CD14-positive monocyte (primary cell): ENCODE data around the gene POGLUT2. TPM values are rescaled to one million over a fixed set of nuclear protein-coding genes. Genes with fewer than 3 reads are reported as not detected.
A peak's percentile ranks its signal among the peaks of the same experiment; 100 is the strongest.

ENCODE experiments used
- DNase-seq, 3 donors: peaks; one replicate each; pipeline ENCODE4 v3.0.0-alpha.2; 2011 to 2022
- H2AFZ ChIP-seq: 2 replicates; pipeline ENCODE4 v1.6.0; 2012; ENCODE audit warnings: mild to moderate bottlenecking, low read depth, low read length, inconsistent platforms; ENCODE audit not compliant: insufficient read depth, poor library complexity, severe bottlenecking
- H3K27ac ChIP-seq, 2 donors: 1 replicate in 1 of 2; 2 replicates in 1 of 2; pipeline ENCODE4 v1.5.1; 2012 to 2013; ENCODE audit warnings: low read length in 2 of 2, control low read depth in 1 of 2, inconsistent platforms in 1 of 2, low read depth in 1 of 2, mild to moderate bottlenecking in 1 of 2
- H3K27me3 ChIP-seq, 2 donors: one replicate each; pipeline versions ENCODE4 v1.6.0 to v1.6.1; 2011 to 2013; ENCODE audit warnings: low read length in 2 of 2; ENCODE audit not compliant: control insufficient read depth in 2 of 2, insufficient read depth in 2 of 2
- H3K36me3 ChIP-seq, 2 donors: replicated peaks in 1 of 2; 1 replicate in 1 of 2; 2 replicates in 1 of 2; pipeline versions ENCODE4 v1.5.1 to v1.6.1; 2012 to 2013; ENCODE audit warnings: low read length in 2 of 2, control low read depth in 1 of 2, inconsistent platforms in 1 of 2, mild to moderate bottlenecking in 1 of 2; ENCODE audit not compliant: insufficient read depth in 2 of 2, control insufficient read depth in 1 of 2
- H3K4me1 ChIP-seq, 2 donors: 1 replicate in 1 of 2; 2 replicates in 1 of 2; pipeline versions ENCODE4 v1.5.1 to v1.6.1; 2012 to 2013; ENCODE audit warnings: low read length in 2 of 2, control low read depth in 1 of 2, inconsistent platforms in 1 of 2, mild to moderate bottlenecking in 1 of 2, moderate library complexity in 1 of 2; ENCODE audit not compliant: insufficient read depth in 2 of 2, control insufficient read depth in 1 of 2
- H3K4me2 ChIP-seq: replicated peaks from 2 replicates; pipeline ENCODE3; 2012; ENCODE audit warnings: low read length, moderate library complexity, mild to moderate bottlenecking; ENCODE audit not compliant: poor library complexity, severe bottlenecking; ENCODE audit errors: extremely low read depth
- H3K4me3 ChIP-seq, 3 experiments: fragments of 200-600 bp in 1 of 3; sonication (generic) in 1 of 3; replicated peaks in 1 of 3; 1 replicate in 2 of 3; 2 replicates in 1 of 3; pipeline ENCODE4 v1.5.1; 2011 to 2013; ENCODE audit warnings: low read length in 3 of 3, mild to moderate bottlenecking in 3 of 3, control low read depth in 2 of 3, low read depth in 2 of 3, inconsistent platforms in 1 of 3, moderate library complexity in 1 of 3
- H3K79me2 ChIP-seq: 2 replicates; pipeline ENCODE4 v1.6.0; 2012; ENCODE audit warnings: mild to moderate bottlenecking, control low read depth, inconsistent platforms, low read length, moderate library complexity; ENCODE audit not compliant: insufficient read depth
- H3K9ac ChIP-seq: 2 replicates; pipeline ENCODE4 v1.6.0; 2017; ENCODE audit warnings: low read length, mild to moderate bottlenecking; ENCODE audit not compliant: insufficient read depth, poor library complexity, severe bottlenecking
- H3K9me3 ChIP-seq, 2 donors: replicated peaks in 1 of 2; 1 replicate in 1 of 2; 2 replicates in 1 of 2; pipeline versions ENCODE4 v1.5.1 to v1.6.1; 2012 to 2013; ENCODE audit warnings: low read length in 2 of 2, control low read depth in 1 of 2; ENCODE audit not compliant: control insufficient read depth in 1 of 2, insufficient read depth in 1 of 2
- H4K20me1 ChIP-seq: 2 replicates; pipeline ENCODE4 v1.6.0; 2012; ENCODE audit warnings: mild to moderate bottlenecking, low read length, control low read depth, moderate library complexity; ENCODE audit not compliant: insufficient read depth
- H3K27ac Mint-ChIP-seq, 7 donors: one replicate each; pipeline ENCODE4 v1.8.0; 2020; ENCODE audit warnings: mild to moderate bottlenecking in 7 of 7, mixed read lengths in 7 of 7, moderate library complexity in 6 of 7, inconsistent platforms in 2 of 7
- H3K27me3 Mint-ChIP-seq, 3 donors: one replicate each; pipeline ENCODE4 v1.8.0; 2021 to 2022; ENCODE audit warnings: low read depth in 3 of 3, mild to moderate bottlenecking in 3 of 3, mixed read lengths in 3 of 3, moderate library complexity in 3 of 3, inconsistent platforms in 1 of 3
- H3K36me3 Mint-ChIP-seq, 2 donors: one replicate each; pipeline ENCODE4 v1.8.0; 2020; ENCODE audit warnings: mixed read lengths in 2 of 2, inconsistent platforms in 1 of 2, mild to moderate bottlenecking in 1 of 2
- H3K4me1 Mint-ChIP-seq: one replicate; pipeline ENCODE4 v1.8.0; 2020; ENCODE audit warnings: mild to moderate bottlenecking, mixed read lengths
- H3K4me3 Mint-ChIP-seq, 2 donors: one replicate each; pipeline ENCODE4 v1.8.0; 2020; ENCODE audit warnings: mild to moderate bottlenecking in 2 of 2, mixed read lengths in 2 of 2, moderate library complexity in 1 of 2
- H3K9me3 Mint-ChIP-seq, 7 donors: one replicate each; pipeline ENCODE4 v1.8.0; 2020 to 2022; ENCODE audit warnings: mixed read lengths in 7 of 7, mild to moderate bottlenecking in 6 of 7, moderate library complexity in 6 of 7, inconsistent platforms in 2 of 7
- WGBS: methylation state at CpG from one replicate; pipeline ENCODE4 v1.1.5; 2013; ENCODE audit warnings: missing lambda C conversion rate; ENCODE audit not compliant: insufficient coverage; 5-methylcytosine and 5-hydroxymethylcytosine counted together
- intact Hi-C, 2 donors: fragments of 100-400 bp; cut with micrococcal nuclease; formaldehyde crosslinking; loops; one replicate each; pipeline versions ENCODE4 v1.15.0 to v1.15.1; 2023
- polyA plus RNA-seq, 3 donors: library from polyadenylated mRNA; depleted of rRNA in 1 of 3; unstranded in 2 of 3; stranded (reverse) in 1 of 3; fragments of 300-500 nt in 2 of 3; fragments of >200 nt in 1 of 3; fragmentation: Illumina TruSeq in 2 of 3; gene quantifications; 1 replicate in 2 of 3; 2 replicates in 1 of 3; pipeline ENCODE4 v1.2.3, GENCODE V29; 2012 to 2021
- TF ChIP-seq, protein P1 (sequence below): fragments of 200-600 bp; IDR thresholded peaks from one replicate; pipeline ENCODE4 v1.8.0; 2022; ENCODE audit warnings: antibody characterized with exemption, mild to moderate bottlenecking

The POGLUT2 gene
- polyA plus RNA-seq, 3 donors, result 0.22 TPM; not detected in 2

GRCh38 chr13:102779436-102780159, 19.2 kb downstream of the POGLUT2 start:
- H3K27me3 Mint-ChIP-seq, result peaks cover 0 to 3% (median 0%) of the 10 kb centered on the region in 3 donors
- peak overlapping the region in 2 of 7 donors; percentile 2 to 61 for H3K27ac Mint-ChIP-seq
- Histone ChIP-seq H3K27ac (no peak overlapping the region), H3K36me3 (no peaks in the 10 kb centered on the region), H3K4me3 (no peak overlapping the region), H3K4me2 (no peak overlapping the region), H3K9ac (no peak overlapping the region), H3K9me3 (peaks cover 0 to 7% of the 10 kb centered on the region in 2 donors), H4K20me1 (no peaks in the 10 kb centered on the region), H3K79me2 (no peaks in the 10 kb centered on the region), H2AFZ (peak overlapping the region; percentile 41), H3K4me1 (peaks cover 0 to under 1% of the 10 kb centered on the region in 2 donors), H3K27me3 (no peaks in the 10 kb centered on the region)
- intact Hi-C loops, result loop anchor here (10.0 kb wide), 2 partner anchors 185 to 195 kb away; partner anchors contain the start of gene TPP2 (in 1 of the 2)
- H3K4me3 Mint-ChIP-seq, result no peak overlapping the region
- DNase-seq, result no peak
- TF ChIP-seq, protein P1, sequence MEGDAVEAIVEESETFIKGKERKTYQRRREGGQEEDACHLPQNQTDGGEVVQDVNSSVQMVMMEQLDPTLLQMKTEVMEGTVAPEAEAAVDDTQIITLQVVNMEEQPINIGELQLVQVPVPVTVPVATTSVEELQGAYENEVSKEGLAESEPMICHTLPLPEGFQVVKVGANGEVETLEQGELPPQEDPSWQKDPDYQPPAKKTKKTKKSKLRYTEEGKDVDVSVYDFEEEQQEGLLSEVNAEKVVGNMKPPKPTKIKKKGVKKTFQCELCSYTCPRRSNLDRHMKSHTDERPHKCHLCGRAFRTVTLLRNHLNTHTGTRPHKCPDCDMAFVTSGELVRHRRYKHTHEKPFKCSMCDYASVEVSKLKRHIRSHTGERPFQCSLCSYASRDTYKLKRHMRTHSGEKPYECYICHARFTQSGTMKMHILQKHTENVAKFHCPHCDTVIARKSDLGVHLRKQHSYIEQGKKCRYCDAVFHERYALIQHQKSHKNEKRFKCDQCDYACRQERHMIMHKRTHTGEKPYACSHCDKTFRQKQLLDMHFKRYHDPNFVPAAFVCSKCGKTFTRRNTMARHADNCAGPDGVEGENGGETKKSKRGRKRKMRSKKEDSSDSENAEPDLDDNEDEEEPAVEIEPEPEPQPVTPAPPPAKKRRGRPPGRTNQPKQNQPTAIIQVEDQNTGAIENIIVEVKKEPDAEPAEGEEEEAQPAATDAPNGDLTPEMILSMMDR, result no peak
- WGBS, result 7% methylated on average over 5 of the region's 5 CpGs
- no peaks in the 10 kb centered on the region for H3K36me3 Mint-ChIP-seq
- peaks cover 0 to 18% (median 8%) of the 10 kb centered on the region in 7 donors for H3K9me3 Mint-ChIP-seq
- peaks cover 5% of the 10 kb centered on the region for H3K4me1 Mint-ChIP-seq

- Histone ChIP-seq H2AFZ (no peak overlapping the region), H3K36me3 (no peaks in the 10 kb centered on the region), H3K9me3 (peaks cover 0 to 7% of the 10 kb centered on the region in 2 donors), H3K27ac (no peak overlapping the region), H3K4me3 (no peak overlapping the region), H3K27me3 (no peaks in the 10 kb centered on the region), H3K79me2 (peaks cover 1% of the 10 kb centered on the region), H3K9ac (no peak overlapping the region), H4K20me1 (no peaks in the 10 kb centered on the region), H3K4me2 (no peak overlapping the region), H3K4me1 (peaks cover 11 to 13% of the 10 kb centered on the region in 2 donors)
- intact Hi-C loops, result loop anchor here (10.0 kb wide), 2 partner anchors 183 to 193 kb away; partner anchors contain the start of gene TPP2 (in 1 of the 2)
- H3K27me3 Mint-ChIP-seq, result peaks cover 0 to 4% (median 2%) of the 10 kb centered on the region in 3 donors
- H3K27ac Mint-ChIP-seq, result no peak overlapping the region
- peaks cover 0 to 18% (median 8%) of the 10 kb centered on the region in 7 donors for H3K9me3 Mint-ChIP-seq
- no peaks in the 10 kb centered on the region for H3K36me3 Mint-ChIP-seq
- TF ChIP-seq, protein P1, result no peak
- H3K4me3 Mint-ChIP-seq, result no peak overlapping the region
- 100% methylated on average over 2 of the region's 3 CpGs for WGBS
- H3K4me1 Mint-ChIP-seq, result peaks cover 15% of the 10 kb centered on the region
- no peak for DNase-seq
These were observed 21.0 kb downstream of the POGLUT2 start for GRCh38 chr13:102777736-102778135.
